Cardiac septum (tissue), 1 donor: ENCODE results near the gene RPS18. TPM values are rescaled to one million over a fixed set of nuclear protein-coding genes. Genes with fewer than 3 reads are reported as not detected.
A peak's percentile ranks its signal among the peaks of the same experiment; 100 is the strongest.
"Not testable (repeated sequence)": the region's sequence is repeated elsewhere in the genome, so short reads cannot be mapped to it uniquely, and the experiment has no call there.

Source experiments
- DNase-seq: peaks from one replicate; pipeline ENCODE4 v3.0.0-alpha.2; 2020; ENCODE audit warnings: low spot score
- intact Hi-C: fragments of 100-400 bp; cut with DNase I; formaldehyde crosslinking; loops from one replicate; pipeline ENCODE4 v1.14.0; 2022
- total RNA-seq: library from RNA; stranded (reverse); fragmentation: NEBNext Ultra II Directional; extraction: Animal tissue kit (Norgen Biotek cat#: 25700); gene quantifications from one replicate; pipeline ENCODE4 v1.2.1, GENCODE V29; 2021
- donor health status: DM: no; HTN: no; CAD: no.

Gene RPS18
- total RNA-seq, 1 donor from 2014 or later = 753 TPM

- DNase-seq = no peak
- intact Hi-C loops = no loop called here
Observed at GRCh38 chr6:33264015-33264414, 7.9 kb upstream of the RPS18 start.

GRCh38 chr6:33271117-33271467 is 783 bp upstream of the RPS18 start:
- no peak for DNase-seq
- intact Hi-C loops = loop anchor here (1.0 kb wide), 1 partner anchor 18 kb away; the partner anchor contains the start of genes PFDN6 and WDR46

- intact Hi-C loops = no loop called here
- DNase-seq = no peak
Observed at GRCh38 chr6:33272275-33273128, 627 bp downstream of the RPS18 start.

GRCh38 chr6:33273129-33273923 is 1.5 kb downstream of the RPS18 start:
- no peak for DNase-seq
- intact Hi-C loops = no loop called here

DNA sequence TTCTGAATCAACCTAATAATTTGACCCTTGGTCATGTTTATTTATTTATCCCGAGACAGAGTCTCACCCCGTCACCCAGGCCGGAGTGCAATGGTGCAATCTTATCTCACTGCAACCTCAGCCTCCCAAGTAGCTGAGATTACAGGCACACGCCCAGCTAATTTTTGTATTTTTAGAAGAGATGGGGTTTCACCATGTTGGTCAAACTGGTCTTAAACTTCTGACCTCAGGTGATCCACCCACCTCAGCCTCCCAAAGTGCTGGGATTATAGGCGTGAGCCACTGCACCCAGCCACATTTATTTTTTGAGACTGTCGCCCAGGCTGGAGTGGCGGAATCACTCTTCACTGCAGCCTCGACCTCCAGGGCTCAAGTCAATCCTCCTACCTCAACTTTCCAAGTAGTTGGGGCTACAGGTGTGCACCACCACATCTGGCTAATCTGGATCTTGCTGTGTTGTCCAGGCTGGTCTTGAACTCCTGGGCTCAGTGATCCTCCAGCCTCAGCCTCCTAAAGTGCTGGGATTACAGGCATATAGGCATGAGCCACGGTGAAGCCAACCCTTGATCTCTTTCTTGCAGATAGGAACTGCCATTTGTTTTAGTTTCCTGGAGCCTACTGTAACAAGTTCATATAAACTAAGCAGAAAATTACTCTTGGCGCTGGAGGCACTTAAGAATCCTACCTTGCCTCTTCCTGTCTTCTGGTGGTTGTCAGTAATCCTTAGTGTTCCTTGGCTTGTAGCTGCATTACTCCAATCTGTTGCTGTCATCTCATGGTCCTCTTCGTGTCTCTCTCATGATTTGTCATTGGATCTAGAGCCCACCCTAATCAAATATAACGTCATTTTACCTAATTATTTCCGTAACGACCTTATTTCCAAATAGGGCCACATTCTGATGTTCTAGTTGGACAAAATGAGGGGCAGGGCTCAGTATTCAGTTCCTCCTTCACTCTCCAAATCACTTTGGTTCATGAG is 2.3 kb downstream of the RPS18 start:
- intact Hi-C loops = no loop called here
- DNase-seq = no peak

- intact Hi-C loops, DNase-seq: not testable (repeated sequence)
Observed at GRCh38 chr6:33275795-33276580, 4.1 kb downstream of the RPS18 start.

DNA sequence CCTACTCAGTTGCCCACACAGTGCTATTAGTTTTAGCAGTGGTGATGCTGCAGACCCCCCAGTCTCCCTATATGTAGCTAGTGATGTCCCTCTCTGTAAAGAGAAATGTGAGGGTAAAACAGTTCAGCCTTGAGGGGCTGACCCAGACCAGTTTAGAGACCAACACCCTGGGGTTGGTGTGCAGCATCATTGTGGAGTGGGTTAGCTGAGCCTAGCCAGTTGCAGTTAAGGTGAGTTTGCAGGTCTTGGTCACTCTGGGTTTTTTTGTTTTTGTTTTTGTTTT is 4.6 kb downstream of the RPS18 start:
- intact Hi-C loops = no loop called here
- no peak for DNase-seq

GRCh38 chr6:33276864-33277662 is 5.2 kb downstream of the RPS18 start, which contains the start of gene B3GALT4:
Gene B3GALT4, plus strand, starts transcription at chr6:33277123. Its CDS starts 297 bp downstream, at chr6:33277420.
- DNase-seq = peak; percentile 90
- intact Hi-C loops = loop anchor here (1.0 kb wide), 1 partner anchor 22 kb away; no protein-coding TSS in a partner anchor

DNA sequence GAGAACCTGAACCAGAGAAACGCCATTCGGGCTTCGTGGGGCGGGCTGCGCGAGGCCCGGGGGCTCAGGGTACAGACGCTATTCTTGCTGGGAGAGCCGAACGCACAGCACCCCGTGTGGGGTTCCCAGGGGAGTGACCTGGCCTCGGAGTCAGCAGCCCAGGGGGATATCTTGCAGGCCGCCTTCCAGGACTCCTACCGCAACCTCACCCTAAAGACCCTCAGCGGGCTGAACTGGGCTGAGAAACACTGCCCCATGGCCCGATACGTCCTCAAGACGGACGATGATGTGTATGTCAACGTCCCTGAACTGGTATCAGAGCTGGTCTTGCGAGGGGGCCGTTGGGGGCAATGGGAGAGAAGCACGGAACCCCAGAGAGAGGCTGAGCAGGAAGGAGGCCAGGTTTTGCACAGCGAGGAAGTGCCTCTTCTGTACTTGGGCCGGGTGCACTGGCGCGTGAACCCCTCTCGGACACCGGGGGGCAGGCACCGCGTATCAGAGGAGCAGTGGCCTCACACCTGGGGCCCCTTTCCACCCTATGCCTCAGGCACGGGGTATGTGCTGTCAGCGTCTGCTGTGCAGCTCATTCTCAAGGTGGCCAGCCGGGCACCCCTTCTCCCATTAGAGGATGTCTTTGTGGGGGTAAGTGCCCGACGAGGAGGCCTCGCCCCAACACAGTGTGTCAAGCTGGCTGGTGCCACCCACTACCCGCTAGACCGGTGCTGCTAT is 6.0 kb downstream of the RPS18 start:
- no peak for DNase-seq
- intact Hi-C loops = loop anchor here (1.0 kb wide), 1 partner anchor 21 kb away; no protein-coding TSS in a partner anchor

GRCh38 chr6:33278392-33278741 is 6.5 kb downstream of the RPS18 start:
- intact Hi-C loops = no loop called here

GRCh38 chr6:33278810-33279209 is 6.9 kb downstream of the RPS18 start:
- intact Hi-C loops = no loop called here
- no peak for DNase-seq

More at GRCh38 chr6:33278392-33278741, 6.5 kb downstream of the RPS18 start:
- DNase-seq = no peak

DNA sequence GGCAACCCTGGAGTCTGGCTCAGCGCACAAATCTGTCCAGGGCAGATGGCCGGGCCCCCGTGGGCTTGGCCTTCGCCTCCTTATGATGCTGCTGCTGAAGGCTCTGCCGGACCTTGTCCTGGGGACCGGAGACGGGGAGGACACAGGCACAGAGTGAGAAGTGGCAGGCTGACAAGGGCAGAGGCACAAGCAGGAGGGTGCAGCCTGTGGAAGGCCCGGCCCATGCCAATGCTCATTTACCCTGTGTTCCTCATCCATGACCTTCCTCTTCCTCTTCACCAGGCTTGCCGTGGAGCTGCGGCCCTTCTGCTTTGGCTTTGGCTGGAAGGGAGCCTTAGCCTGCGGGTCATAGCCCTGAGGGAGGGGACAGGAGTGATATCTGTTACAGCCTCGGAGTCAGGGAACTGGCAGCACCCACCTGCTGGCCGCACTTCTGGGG is 7.4 kb downstream of the RPS18 start:
- no peak for DNase-seq
- intact Hi-C loops = no loop called here

GRCh38 chr6:33279971-33280511 is 8.2 kb downstream of the RPS18 start:
- DNase-seq = no peak
- intact Hi-C loops = loop anchor here (2.0 kb wide), 1 partner anchor 65 kb away; no protein-coding TSS in a partner anchor

GRCh38 chr6:33280539-33280938 is 8.7 kb downstream of the RPS18 start:
- intact Hi-C loops = loop anchor here (2.0 kb wide), 1 partner anchor 64 kb away; no protein-coding TSS in a partner anchor
- no peak for DNase-seq

DNA sequence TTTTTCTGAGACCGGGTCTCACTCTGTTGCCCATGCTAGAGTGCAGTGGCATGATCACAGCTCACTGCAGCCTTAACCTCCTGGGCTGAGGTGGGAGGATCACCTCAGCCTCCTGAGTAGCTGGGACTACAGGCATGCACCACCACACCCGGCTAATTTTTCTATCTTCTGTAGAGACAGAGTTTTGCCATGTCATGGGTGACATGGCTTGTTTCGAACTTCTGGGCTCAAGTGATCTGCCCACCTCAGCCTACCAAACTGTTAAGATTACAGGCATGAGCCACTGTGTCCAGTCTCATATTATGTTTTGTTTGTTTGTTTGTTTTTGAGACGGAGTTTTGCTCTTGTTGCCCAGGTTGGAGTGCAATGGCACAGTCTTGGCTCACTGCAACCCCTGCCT is 13.3 kb downstream of the RPS18 start:
- intact Hi-C loops, DNase-seq: not testable (repeated sequence)

DNA sequence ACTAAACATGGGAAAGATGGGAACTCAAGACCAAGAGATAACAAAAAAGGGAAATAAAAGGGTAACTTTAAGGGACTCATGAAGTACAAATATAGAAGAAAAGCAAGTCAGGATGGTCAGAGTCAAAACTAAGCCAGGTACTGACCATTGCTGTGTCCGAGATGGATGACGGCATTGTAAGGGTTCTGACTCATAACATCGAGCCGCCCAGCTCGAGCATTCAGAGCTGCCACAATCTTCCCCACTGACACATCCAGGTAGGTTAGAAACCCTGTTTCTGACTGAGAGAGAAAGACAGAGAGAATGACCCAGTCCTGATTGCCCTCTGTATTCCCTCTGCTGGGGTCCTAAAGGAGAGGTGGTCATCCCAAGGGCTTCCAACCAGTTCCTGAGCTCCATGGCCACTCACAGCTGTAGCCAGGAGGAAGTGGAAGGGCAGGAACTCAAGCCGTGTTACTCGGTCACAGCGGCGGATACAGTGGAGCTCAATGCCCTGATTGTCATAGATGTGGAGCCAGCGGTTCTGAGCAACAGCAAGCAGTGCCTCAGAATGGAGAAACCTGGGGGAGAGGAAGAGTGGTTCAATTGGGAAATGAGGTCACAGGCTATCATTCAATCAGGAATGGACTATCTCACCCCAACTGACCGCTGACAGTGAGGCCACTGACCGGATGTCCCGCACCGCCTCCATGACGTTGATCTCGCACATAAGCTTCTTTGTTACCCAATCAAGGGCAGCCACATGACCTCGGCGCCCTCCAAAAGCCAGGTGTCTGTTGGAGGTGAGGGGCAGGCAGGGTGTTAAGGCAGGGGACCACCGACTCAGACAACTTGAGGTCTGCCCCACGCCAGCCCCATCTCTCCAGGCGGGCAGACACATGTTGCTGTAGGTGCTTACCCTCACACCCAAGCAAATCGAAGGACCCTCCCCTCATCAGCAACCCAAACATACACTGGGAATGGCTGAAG is 15.4 kb downstream of the RPS18 start:
- intact Hi-C loops = no loop called here
- no peak for DNase-seq
